ENCODE measurements around the gene ATOSB. TPM values are rescaled to one million over a fixed set of nuclear protein-coding genes. Genes with fewer than 3 reads are reported as not detected.
A peak's percentile ranks its signal among the peaks of the same experiment; 100 is the strongest.

Gene ATOSB
- total RNA-seq, 2 donors from 2014 or later, result 19.6 to 22.2 TPM

DNA sequence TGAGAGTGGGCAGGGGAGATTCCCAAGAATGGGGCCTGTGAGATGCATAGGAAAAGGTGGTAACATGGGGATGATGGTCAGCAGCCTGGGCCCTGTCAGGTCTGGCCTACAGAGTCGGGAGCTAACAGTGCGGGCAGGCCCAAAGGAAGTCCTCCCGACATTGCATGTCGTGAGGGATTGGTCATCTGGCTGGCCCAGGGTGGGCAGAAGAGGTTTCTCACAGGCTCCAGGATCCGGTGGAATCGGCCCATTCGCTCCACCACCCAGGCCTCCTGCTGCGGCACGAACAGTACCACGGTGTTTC is 13.2 kb downstream of the ATOSB start:
- TF ChIP-seq, protein P1, sequence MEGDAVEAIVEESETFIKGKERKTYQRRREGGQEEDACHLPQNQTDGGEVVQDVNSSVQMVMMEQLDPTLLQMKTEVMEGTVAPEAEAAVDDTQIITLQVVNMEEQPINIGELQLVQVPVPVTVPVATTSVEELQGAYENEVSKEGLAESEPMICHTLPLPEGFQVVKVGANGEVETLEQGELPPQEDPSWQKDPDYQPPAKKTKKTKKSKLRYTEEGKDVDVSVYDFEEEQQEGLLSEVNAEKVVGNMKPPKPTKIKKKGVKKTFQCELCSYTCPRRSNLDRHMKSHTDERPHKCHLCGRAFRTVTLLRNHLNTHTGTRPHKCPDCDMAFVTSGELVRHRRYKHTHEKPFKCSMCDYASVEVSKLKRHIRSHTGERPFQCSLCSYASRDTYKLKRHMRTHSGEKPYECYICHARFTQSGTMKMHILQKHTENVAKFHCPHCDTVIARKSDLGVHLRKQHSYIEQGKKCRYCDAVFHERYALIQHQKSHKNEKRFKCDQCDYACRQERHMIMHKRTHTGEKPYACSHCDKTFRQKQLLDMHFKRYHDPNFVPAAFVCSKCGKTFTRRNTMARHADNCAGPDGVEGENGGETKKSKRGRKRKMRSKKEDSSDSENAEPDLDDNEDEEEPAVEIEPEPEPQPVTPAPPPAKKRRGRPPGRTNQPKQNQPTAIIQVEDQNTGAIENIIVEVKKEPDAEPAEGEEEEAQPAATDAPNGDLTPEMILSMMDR (IDR thresholded peaks at IDR 0.05), result no peak
- H3K36me3 ChIP-seq, result peaks cover 49% of the 10 kb centered on the region
- peak overlapping the region; percentile 64 to 74 for H3K4me3 ChIP-seq

DNA sequence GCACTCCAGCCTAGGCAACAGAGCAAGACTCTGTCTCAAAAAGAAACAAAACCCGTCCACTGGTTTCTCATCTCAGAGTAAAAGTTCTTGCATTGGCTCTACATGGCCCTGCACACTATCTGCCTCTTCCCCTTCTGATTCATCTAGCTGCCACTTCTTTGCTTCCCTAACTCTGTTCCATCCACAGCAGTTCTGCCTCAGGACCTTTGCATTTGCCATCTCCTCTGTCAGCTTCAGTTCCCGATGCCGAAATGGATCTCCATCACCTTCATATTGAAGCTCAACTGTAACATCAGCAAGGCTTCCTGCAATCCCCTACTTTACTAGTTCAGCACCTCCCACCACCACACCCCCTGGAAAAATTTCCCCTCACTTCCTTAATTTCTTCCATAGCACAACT is 18.1 kb downstream of the ATOSB start:
- DNase-seq (ENCODE audit: low spot score), result no peak
- H3K27me3 ChIP-seq, result no peaks in the 10 kb centered on the region

More for the DNA sequence above, 13.2 kb downstream of the ATOSB start:
- Histone ChIP-seq H3K9me3 (no peaks in the 10 kb centered on the region), H3K27ac (peak overlapping the region; percentile 82 to 87), H3K4me1 (peaks cover 0 to 25% of the 10 kb centered on the region in 2 donors), H3K27me3 (no peaks in the 10 kb centered on the region)
- DNase-seq (ENCODE audit: low spot score), result no peak

DNA sequence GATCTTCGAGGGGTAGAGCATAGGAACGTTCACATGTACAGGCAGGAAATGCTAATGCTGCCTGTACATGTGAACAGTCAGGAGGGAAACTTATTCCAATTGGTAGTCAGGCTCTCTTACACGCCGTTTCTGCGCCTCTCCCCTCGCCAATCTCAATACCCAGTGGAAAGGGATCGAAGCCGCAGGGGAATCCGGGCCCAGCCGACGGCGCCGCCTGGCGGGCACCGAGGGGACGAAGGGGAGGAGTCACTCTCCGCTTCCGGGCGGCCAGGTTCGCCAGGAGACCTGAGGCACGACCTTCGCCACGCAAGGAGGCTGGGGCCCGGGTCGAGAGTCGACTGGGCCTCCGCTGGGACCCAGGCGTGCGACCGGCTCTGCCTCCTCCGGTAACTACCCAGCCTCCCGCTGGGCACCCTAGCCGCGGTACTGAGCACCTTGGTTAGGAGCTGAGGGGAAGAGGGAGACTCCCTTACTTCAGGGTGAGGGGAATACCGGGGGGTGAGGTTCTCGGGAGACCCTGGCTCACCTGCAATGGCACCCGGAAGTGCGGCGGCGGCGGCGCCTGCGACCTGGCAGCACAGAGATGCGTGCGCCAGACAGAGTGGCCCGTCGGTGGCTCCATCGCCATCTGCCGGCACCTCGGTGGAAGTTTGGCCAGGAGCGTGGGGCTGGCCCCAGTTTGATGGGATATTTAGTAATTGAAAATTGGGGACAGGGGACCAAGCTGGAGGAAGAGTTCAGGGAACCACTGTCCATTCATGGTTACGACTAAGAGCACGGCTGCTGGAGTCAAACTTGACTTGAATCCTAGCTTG is 19.4 kb downstream of the ATOSB start, which contains the start of gene PIGO:
Gene PIGO, minus strand, starts transcription at position 557 of the 815 bp plus-strand sequence. CDS start 1,026 bp downstream, outside the sequence.
- Histone ChIP-seq H3K9me3 (no peaks in the 10 kb centered on the region), H3K36me3 (peaks cover 37% of the 10 kb centered on the region), H3K27me3 (no peaks in the 10 kb centered on the region), H3K4me3 (peak within 1 kb of the TSS; percentile 87 to 93), H3K4me1 (peaks cover 0 to 14% of the 10 kb centered on the region in 2 donors), H3K27ac (peak within 1 kb of the TSS; percentile 97)
- TF ChIP-seq, protein P1 (IDR thresholded peaks at IDR 0.05), result peak; percentile 78 to 87
- peak; percentile 90 for DNase-seq (ENCODE audit: low spot score)

More for the DNA sequence above, 18.1 kb downstream of the ATOSB start:
- H3K36me3 ChIP-seq, result peaks cover 29% of the 10 kb centered on the region
- H3K9me3 ChIP-seq, result no peaks in the 10 kb centered on the region
- H3K27ac ChIP-seq, result no peak overlapping the region
- H3K4me1 ChIP-seq, result peaks cover 0 to 27% of the 10 kb centered on the region in 2 donors
- TF ChIP-seq, protein P1 (IDR thresholded peaks at IDR 0.05), result no peak
- no peak overlapping the region for H3K4me3 ChIP-seq

DNA sequence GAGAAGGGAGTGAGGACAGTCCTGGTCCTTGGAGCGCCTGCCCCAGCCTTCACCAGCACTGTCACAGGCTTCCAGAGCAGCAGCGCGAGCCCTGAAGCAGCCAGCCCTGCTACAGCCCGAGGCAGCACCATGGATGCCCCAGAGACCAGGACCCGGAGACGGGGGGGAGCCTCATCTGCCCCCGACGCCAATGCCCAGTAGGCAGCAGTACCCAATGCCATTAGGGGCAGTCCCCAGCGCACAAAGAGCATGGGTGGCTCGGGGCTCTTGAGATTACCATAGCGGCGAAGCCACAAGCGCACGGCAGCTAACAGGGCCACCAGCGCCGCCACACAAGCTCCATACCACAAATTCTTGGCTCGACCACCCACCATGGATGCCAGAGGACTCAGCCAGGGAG is 24.1 kb downstream of the ATOSB start:
- Histone ChIP-seq H3K4me3 (no peak overlapping the region), H3K9me3 (no peaks in the 10 kb centered on the region), H3K4me1 (peaks cover 0 to 8% of the 10 kb centered on the region in 2 donors), H3K27ac (no peak overlapping the region), H3K36me3 (peaks cover 58% of the 10 kb centered on the region), H3K27me3 (no peaks in the 10 kb centered on the region)
- no peak for DNase-seq (ENCODE audit: low spot score)
- TF ChIP-seq, protein P1 (IDR thresholded peaks at IDR 0.05), result no peak

DNA sequence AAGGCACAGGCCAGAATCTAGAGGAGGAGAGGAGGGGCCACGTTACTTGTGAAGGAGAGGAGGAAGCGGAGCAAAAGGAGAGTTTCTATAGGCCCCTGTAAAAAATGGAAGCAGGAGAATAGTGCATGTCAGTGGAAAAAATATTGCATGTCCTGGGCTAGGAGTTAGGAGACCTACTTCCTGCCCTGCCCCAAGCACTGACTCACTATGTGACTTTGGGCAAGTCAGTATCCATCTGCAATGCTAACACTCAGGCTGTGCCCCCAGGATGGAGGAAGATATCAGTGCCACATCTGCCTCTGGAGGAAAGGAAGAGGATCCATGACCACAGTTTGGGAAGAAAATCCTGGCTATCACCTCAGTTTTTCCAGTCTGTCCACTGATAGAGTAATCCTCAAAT is 26.2 kb downstream of the ATOSB start:
- H3K9me3 ChIP-seq, result no peaks in the 10 kb centered on the region
- no peaks in the 10 kb centered on the region for H3K27me3 ChIP-seq
- TF ChIP-seq, protein P1 (IDR thresholded peaks at IDR 0.05), result no peak
- no peaks in the 10 kb centered on the region for H3K4me1 ChIP-seq
- DNase-seq (ENCODE audit: low spot score), result no peak
- peaks cover 58% of the 10 kb centered on the region for H3K36me3 ChIP-seq
- no peak overlapping the region for H3K4me3 ChIP-seq
- no peak overlapping the region for H3K27ac ChIP-seq
